Sigmoid colon (tissue), 4 donors: ENCODE results near the gene USP17L26.

Source experiments
- EP300 ChIP-seq, 4 donors: sonication (generic); formaldehyde crosslinking; IDR thresholded peaks; one replicate each; pipeline ENCODE4 v1.6.1; 2017; ENCODE audit warnings: antibody characterized with exemption in 4 of 4
- POLR2A ChIP-seq, 2 donors: fragments of 450-650 bp; IDR thresholded peaks; one replicate each; pipeline ENCODE4 v1.6.1; 2016; ENCODE audit warnings: antibody characterized with exemption in 2 of 2, mild to moderate bottlenecking in 2 of 2, moderate library complexity in 2 of 2
- POLR2AphosphoS5 ChIP-seq, 4 donors: sonication (generic); formaldehyde crosslinking; IDR thresholded peaks; one replicate each; pipeline ENCODE4 v1.6.1; 2017; ENCODE audit warnings: antibody characterized with exemption in 4 of 4
- TF ChIP-seq, protein P1 (sequence below), 4 experiments: fragments of 450-650 bp in 3 of 4; fragments of 200-600 bp in 1 of 4; IDR thresholded peaks; one replicate each; pipeline ENCODE4 v1.5.1; 2016 to 2019; ENCODE audit warnings: antibody characterized with exemption in 4 of 4, mild to moderate bottlenecking in 3 of 4, moderate library complexity in 2 of 4

DNA sequence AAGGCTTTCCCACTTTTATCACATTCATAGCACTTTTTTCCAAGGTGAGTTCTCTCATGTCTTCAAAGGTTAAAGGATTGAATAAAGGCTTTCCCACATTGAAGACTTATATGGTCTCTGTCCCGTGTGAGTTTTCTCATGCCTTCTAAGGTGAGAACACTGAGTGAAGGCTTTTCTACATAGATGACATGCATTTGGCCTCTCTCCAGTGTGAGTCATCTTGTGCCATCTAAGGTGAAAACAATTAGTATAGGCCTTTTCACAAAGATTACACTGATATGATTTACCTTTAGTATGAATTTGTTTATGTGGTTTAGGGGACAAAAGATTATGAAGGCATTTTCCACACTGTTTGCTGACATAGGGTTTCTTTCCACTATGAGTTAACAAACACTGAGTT lies 49.7 kb downstream of the USP17L26 start:
- TF ChIP-seq, protein P1, sequence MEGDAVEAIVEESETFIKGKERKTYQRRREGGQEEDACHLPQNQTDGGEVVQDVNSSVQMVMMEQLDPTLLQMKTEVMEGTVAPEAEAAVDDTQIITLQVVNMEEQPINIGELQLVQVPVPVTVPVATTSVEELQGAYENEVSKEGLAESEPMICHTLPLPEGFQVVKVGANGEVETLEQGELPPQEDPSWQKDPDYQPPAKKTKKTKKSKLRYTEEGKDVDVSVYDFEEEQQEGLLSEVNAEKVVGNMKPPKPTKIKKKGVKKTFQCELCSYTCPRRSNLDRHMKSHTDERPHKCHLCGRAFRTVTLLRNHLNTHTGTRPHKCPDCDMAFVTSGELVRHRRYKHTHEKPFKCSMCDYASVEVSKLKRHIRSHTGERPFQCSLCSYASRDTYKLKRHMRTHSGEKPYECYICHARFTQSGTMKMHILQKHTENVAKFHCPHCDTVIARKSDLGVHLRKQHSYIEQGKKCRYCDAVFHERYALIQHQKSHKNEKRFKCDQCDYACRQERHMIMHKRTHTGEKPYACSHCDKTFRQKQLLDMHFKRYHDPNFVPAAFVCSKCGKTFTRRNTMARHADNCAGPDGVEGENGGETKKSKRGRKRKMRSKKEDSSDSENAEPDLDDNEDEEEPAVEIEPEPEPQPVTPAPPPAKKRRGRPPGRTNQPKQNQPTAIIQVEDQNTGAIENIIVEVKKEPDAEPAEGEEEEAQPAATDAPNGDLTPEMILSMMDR (IDR thresholded peaks at IDR 0.05), result no peak
- TF ChIP-seq POLR2A (IDR thresholded peaks at IDR 0.05), result no peak
- TF ChIP-seq POLR2AphosphoS5 (IDR thresholded peaks at IDR 0.05), result no peak
- TF ChIP-seq EP300 (IDR thresholded peaks at IDR 0.05), result no peak
